ENCODE measurements around the gene MYO5C.
"Not testable (repeated sequence)": the region's sequence is repeated elsewhere in the genome, so short reads cannot be mapped to it uniquely, and the experiment has no call there.

The MYO5C gene

DNA sequence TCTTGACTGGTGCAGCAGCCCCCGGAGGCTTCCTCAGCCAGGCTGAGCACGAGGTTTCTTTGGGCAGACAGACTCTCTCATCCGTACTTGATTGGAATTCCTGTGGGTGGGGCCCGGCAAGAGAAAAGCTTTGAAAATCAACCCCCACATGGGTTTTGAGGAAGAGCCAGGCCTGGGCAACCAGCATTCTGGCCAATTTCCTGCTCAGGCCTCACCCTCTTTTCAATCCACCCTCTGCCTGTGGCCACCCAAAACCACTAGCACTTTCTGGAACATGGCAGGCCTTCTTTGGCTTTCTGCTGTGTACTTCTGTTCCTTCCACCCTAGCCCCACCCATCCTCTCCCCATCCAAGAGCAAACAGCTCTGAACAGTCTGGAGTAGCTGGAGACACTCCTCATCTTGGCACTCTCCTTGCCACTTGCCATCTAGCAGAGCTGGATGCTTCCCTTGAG lies 5.9 kb downstream of the MYO5C start:
- H3K9me3 ChIP-seq, result no peaks in the 10 kb centered on the region
- H3K4me1 ChIP-seq, result no peaks in the 10 kb centered on the region
- TF ChIP-seq, protein P1, sequence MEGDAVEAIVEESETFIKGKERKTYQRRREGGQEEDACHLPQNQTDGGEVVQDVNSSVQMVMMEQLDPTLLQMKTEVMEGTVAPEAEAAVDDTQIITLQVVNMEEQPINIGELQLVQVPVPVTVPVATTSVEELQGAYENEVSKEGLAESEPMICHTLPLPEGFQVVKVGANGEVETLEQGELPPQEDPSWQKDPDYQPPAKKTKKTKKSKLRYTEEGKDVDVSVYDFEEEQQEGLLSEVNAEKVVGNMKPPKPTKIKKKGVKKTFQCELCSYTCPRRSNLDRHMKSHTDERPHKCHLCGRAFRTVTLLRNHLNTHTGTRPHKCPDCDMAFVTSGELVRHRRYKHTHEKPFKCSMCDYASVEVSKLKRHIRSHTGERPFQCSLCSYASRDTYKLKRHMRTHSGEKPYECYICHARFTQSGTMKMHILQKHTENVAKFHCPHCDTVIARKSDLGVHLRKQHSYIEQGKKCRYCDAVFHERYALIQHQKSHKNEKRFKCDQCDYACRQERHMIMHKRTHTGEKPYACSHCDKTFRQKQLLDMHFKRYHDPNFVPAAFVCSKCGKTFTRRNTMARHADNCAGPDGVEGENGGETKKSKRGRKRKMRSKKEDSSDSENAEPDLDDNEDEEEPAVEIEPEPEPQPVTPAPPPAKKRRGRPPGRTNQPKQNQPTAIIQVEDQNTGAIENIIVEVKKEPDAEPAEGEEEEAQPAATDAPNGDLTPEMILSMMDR (IDR thresholded peaks at IDR 0.05; ENCODE audit: low read depth, low read length), result no peak
- no peak for DNase-seq
- H3K36me3 ChIP-seq, result no peaks in the 10 kb centered on the region
- peaks cover 21% of the 10 kb centered on the region for H3K27me3 ChIP-seq
- no peak overlapping the region for H3K4me3 ChIP-seq (ENCODE audit: low read depth, low read length)

DNA sequence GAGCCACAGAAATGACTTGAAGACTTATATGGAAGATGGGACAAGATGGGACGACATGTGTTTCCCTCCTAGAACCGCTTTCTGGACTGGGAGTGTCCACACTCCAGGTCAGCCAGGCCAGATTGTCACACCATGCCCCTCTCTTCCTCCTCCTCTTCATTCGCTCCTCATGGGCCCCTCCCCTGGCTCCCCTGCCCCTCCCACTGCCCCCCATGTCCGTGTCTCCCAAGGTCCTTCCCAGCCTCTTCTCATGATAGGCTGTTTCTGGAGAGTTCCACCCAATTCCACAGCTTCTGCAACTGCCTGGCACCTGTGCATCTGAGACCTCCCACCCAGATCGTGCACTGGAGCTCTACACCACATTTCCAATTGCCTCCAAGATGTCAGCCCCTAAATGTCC lies 6.6 kb downstream of the MYO5C start:
- H3K9me3 ChIP-seq, result no peaks in the 10 kb centered on the region

GRCh38 chr15:52288051-52288942 lies 7.3 kb downstream of the MYO5C start:
- TF ChIP-seq, protein P1 (IDR thresholded peaks at IDR 0.05; ENCODE audit: low read depth, low read length), result no peak
- H3K27me3 ChIP-seq, result peaks cover 8% of the 10 kb centered on the region
- H3K9me3 ChIP-seq, result no peaks in the 10 kb centered on the region
- H3K4me1 ChIP-seq, result no peaks in the 10 kb centered on the region
- DNase-seq, result no peak
- H3K4me3 ChIP-seq (ENCODE audit: low read depth, low read length), result no peak overlapping the region
- H3K36me3 ChIP-seq, result no peaks in the 10 kb centered on the region

More for the DNA sequence above, 6.6 kb downstream of the MYO5C start:
- peaks cover 14% of the 10 kb centered on the region for H3K27me3 ChIP-seq
- no peaks in the 10 kb centered on the region for H3K4me1 ChIP-seq
- no peak for DNase-seq
- no peak overlapping the region for H3K4me3 ChIP-seq (ENCODE audit: low read depth, low read length)
- TF ChIP-seq, protein P1 (IDR thresholded peaks at IDR 0.05; ENCODE audit: low read depth, low read length), result no peak
- H3K36me3 ChIP-seq, result no peaks in the 10 kb centered on the region

DNA sequence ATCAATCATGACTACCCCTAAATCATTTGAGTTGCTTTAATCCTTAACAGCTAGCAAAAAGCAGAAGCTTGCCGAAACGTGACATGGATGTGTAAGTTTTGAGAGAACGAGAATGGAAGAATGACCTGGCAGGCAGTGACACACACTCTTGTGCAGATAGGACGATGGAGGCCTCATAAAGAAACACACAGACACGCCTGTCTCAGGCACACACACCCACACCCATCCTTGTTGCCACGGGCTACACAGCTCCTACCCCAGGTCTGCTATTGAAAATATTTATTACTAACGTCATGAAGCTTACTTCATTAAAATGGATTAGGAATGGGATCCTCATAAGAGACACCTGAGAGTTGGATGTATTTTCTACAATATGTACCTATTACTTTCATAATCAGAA lies 8.5 kb downstream of the MYO5C start:
- DNase-seq, result no peak
- no peaks in the 10 kb centered on the region for H3K4me1 ChIP-seq
- H3K4me3 ChIP-seq (ENCODE audit: low read depth, low read length), result no peak overlapping the region
- no peaks in the 10 kb centered on the region for H3K9me3 ChIP-seq
- TF ChIP-seq, protein P1 (IDR thresholded peaks at IDR 0.05; ENCODE audit: low read depth, low read length), result no peak
- H3K36me3 ChIP-seq, result no peaks in the 10 kb centered on the region
- no peaks in the 10 kb centered on the region; the same call in 1 of the 2 replicates for H3K27me3 ChIP-seq

- not testable (repeated sequence) for H3K4me3 ChIP-seq (ENCODE audit: low read depth, low read length); H3K27me3 ChIP-seq; H3K9me3 ChIP-seq; H3K36me3 ChIP-seq; H3K4me1 ChIP-seq; DNase-seq
Observed at GRCh38 chr15:52285941-52286340, 9.7 kb downstream of the MYO5C start.

DNA sequence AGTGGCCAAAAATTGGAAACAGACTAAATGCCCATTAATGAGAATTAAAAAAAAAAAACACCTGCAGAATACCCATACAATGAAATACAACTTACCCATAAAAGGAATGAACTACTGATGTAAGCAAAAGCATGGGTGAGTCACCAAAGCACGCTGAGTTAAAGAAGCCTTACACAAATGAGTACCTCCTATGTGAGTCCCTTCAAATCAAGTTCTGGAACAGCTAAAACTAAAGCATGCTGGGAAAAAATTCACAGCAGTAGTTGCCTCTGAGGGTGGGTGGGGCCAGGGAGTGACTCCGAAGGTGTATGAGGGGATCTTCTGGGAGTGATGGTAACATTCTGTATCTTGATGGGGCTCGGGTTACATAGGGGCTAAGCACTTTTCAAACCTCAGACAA lies 11.4 kb downstream of the MYO5C start:
- H3K36me3 ChIP-seq, result no peaks in the 10 kb centered on the region
- no peak overlapping the region for H3K4me3 ChIP-seq (ENCODE audit: low read depth, low read length)
- DNase-seq, result no peak
- H3K27me3 ChIP-seq, result no peaks in the 10 kb centered on the region
- H3K4me1 ChIP-seq, result no peaks in the 10 kb centered on the region
- no peaks in the 10 kb centered on the region for H3K9me3 ChIP-seq
- TF ChIP-seq, protein P1 (IDR thresholded peaks at IDR 0.05; ENCODE audit: low read depth, low read length), result no peak

Data from BE2C (cell line).